ENCODE data around the gene KRTAP9-7.

DNA sequence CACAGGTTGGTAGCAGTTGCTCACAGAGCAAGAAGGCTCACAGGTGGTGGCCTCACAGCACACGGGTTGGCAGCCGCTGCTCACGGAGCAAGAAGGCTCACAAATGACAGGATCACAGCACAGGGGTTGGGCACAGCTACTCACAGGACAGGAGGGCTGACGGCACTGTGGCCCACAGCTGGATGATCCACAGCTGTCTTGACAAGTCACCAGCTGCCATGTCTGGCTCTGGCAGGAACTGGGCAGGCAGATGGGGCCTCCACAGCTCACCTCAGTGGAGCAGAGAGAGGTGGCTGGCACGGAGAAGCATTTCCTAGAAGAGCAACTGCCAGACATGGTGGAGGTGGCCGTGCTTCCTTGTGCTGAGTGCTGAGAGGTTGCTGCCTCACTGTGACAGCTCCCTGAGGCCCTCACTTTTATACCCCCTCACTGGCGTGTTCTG is 33.4 kb downstream of the KRTAP9-7 start, which contains the start of gene KRTAP16-1:
- TF ChIP-seq, protein P1, sequence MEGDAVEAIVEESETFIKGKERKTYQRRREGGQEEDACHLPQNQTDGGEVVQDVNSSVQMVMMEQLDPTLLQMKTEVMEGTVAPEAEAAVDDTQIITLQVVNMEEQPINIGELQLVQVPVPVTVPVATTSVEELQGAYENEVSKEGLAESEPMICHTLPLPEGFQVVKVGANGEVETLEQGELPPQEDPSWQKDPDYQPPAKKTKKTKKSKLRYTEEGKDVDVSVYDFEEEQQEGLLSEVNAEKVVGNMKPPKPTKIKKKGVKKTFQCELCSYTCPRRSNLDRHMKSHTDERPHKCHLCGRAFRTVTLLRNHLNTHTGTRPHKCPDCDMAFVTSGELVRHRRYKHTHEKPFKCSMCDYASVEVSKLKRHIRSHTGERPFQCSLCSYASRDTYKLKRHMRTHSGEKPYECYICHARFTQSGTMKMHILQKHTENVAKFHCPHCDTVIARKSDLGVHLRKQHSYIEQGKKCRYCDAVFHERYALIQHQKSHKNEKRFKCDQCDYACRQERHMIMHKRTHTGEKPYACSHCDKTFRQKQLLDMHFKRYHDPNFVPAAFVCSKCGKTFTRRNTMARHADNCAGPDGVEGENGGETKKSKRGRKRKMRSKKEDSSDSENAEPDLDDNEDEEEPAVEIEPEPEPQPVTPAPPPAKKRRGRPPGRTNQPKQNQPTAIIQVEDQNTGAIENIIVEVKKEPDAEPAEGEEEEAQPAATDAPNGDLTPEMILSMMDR (conservative IDR thresholded peaks at IDR 0.05; ENCODE audit: low read depth, low read length): no peak
- no peak for TF ChIP-seq RFX5 (IDR thresholded peaks at IDR 0.05; ENCODE audit: low read depth, low read length)
- TF ChIP-seq MAFK (IDR thresholded peaks at IDR 0.05; ENCODE audit: low read depth, low read length): no peak
- no peak for TF ChIP-seq BHLHE40 (IDR thresholded peaks at IDR 0.05; ENCODE audit: low read depth, low read length)
- no peak for TF ChIP-seq POLR2A (IDR thresholded peaks at IDR 0.05; ENCODE audit: low read depth, low read length)
- no peak for TF ChIP-seq RCOR1 (IDR thresholded peaks at IDR 0.05; ENCODE audit: insufficient replicate concordance, low read length)
- no peak for TF ChIP-seq FOS (IDR thresholded peaks at IDR 0.05; ENCODE audit: low read depth, low read length)
- no peak for TF ChIP-seq RAD21 (IDR thresholded peaks at IDR 0.05; ENCODE audit: low read length)
- TF ChIP-seq MXI1 (IDR thresholded peaks at IDR 0.05; ENCODE audit: borderline replicate concordance, low read depth, low read length): no peak
